Immature natural killer cell (primary cell): ENCODE results near the gene CD82. TPM values are rescaled to one million over a fixed set of nuclear protein-coding genes. Genes with fewer than 3 reads are reported as not detected.

Source experiments
- DNase-seq, 3 donors: peaks; one replicate each; pipeline ENCODE4 v3.0.0; 2022; ENCODE audit warnings: mixed read lengths in 1 of 3
- H3K27ac Mint-ChIP-seq, 6 donors: one replicate each; pipeline ENCODE4 v1.8.0; 2020; ENCODE audit warnings: mixed read lengths in 6 of 6, mild to moderate bottlenecking in 5 of 6, inconsistent platforms in 4 of 6, moderate library complexity in 3 of 6
- H3K27me3 Mint-ChIP-seq, 3 donors: one replicate each; pipeline ENCODE4 v1.8.0; 2020 to 2021; ENCODE audit warnings: low read depth in 3 of 3, mild to moderate bottlenecking in 3 of 3, mixed read lengths in 3 of 3, moderate library complexity in 3 of 3, inconsistent platforms in 1 of 3
- H3K36me3 Mint-ChIP-seq, 3 donors: one replicate each; pipeline ENCODE4 v1.8.0; 2020; ENCODE audit warnings: mixed read lengths in 3 of 3, inconsistent platforms in 2 of 3, mild to moderate bottlenecking in 2 of 3
- H3K4me1 Mint-ChIP-seq, 2 donors: one replicate each; pipeline ENCODE4 v1.8.0; 2020; ENCODE audit warnings: inconsistent platforms in 2 of 2, mild to moderate bottlenecking in 2 of 2, mixed read lengths in 2 of 2, moderate library complexity in 1 of 2
- H3K4me3 Mint-ChIP-seq, 5 donors: one replicate each; pipeline ENCODE4 v1.8.0; 2020; ENCODE audit warnings: mild to moderate bottlenecking in 5 of 5, mixed read lengths in 5 of 5, inconsistent platforms in 3 of 5, moderate library complexity in 3 of 5
- H3K9me3 Mint-ChIP-seq, 6 donors: one replicate each; pipeline ENCODE4 v1.8.0; 2020; ENCODE audit warnings: mild to moderate bottlenecking in 6 of 6, mixed read lengths in 6 of 6, inconsistent platforms in 4 of 6, moderate library complexity in 3 of 6
- polyA plus RNA-seq, 3 donors: library from polyadenylated mRNA; unstranded; fragments of 300-500 nt; fragmentation: Illumina TruSeq; gene quantifications; one replicate each; pipeline ENCODE4 v1.2.3, GENCODE V29; 2021

CD82 gene
- polyA plus RNA-seq, 3 donors from 2014 or later, result 9.7 to 15.7 (median 10.7) TPM

GRCh38 chr11:44570411-44571155 lies 5.1 kb downstream of the CD82 start:
- Mint-ChIP-seq H3K4me1 (peaks cover 53 to 80% of the 10 kb centered on the region in 2 donors), H3K27me3 (peaks cover 3 to 5% (median 3%) of the 10 kb centered on the region in 3 donors), H3K4me3 (no peak overlapping the region), H3K36me3 (no peaks in the 10 kb centered on the region), H3K27ac (peak overlapping the region in 5 of 6 donors; percentile 0 to 93 (median 80)), H3K9me3 (no peaks in the 10 kb centered on the region)
- no peak for DNase-seq

- no peak overlapping the region for H3K4me3 Mint-ChIP-seq
Observed at GRCh38 chr11:44571871-44572270, 6.4 kb downstream of the CD82 start.

GRCh38 chr11:44572436-44572835 lies 7.0 kb downstream of the CD82 start:
- peaks cover 38 to 68% of the 10 kb centered on the region in 2 donors for H3K4me1 Mint-ChIP-seq
- peaks cover 0 to 3% (median 1%) of the 10 kb centered on the region in 3 donors for H3K27me3 Mint-ChIP-seq
- peak overlapping the region in 2 of 6 donors; percentile 20 to 22 for H3K27ac Mint-ChIP-seq
- H3K9me3 Mint-ChIP-seq, result no peaks in the 10 kb centered on the region
- H3K4me3 Mint-ChIP-seq, result no peak overlapping the region
- H3K36me3 Mint-ChIP-seq, result no peaks in the 10 kb centered on the region
- DNase-seq, result no peak

More at GRCh38 chr11:44571871-44572270, 6.4 kb downstream of the CD82 start:
- Mint-ChIP-seq H3K27ac (peak overlapping the region in 1 of 6 donors; percentile 20), H3K36me3 (no peaks in the 10 kb centered on the region), H3K27me3 (peaks cover 0 to 3% (median 1%) of the 10 kb centered on the region in 3 donors), H3K9me3 (no peaks in the 10 kb centered on the region), H3K4me1 (peaks cover 43 to 74% of the 10 kb centered on the region in 2 donors)
- DNase-seq, result no peak

- peaks cover 33 to 64% of the 10 kb centered on the region in 2 donors for H3K4me1 Mint-ChIP-seq
- no peak overlapping the region for H3K4me3 Mint-ChIP-seq
- no peaks in the 10 kb centered on the region for H3K36me3 Mint-ChIP-seq
- peaks cover 0 to 4% (median 1%) of the 10 kb centered on the region in 3 donors for H3K27me3 Mint-ChIP-seq
- no peaks in the 10 kb centered on the region for H3K9me3 Mint-ChIP-seq
- DNase-seq, result no peak
- H3K27ac Mint-ChIP-seq, result no peak overlapping the region
Observed at GRCh38 chr11:44572884-44573283, 7.4 kb downstream of the CD82 start.

GRCh38 chr11:44573333-44573732 lies 7.9 kb downstream of the CD82 start:
- no peak for DNase-seq
- H3K36me3 Mint-ChIP-seq, result no peaks in the 10 kb centered on the region
- peaks cover 0 to 4% (median 1%) of the 10 kb centered on the region in 3 donors for H3K27me3 Mint-ChIP-seq
- H3K4me1 Mint-ChIP-seq, result peaks cover 29 to 60% of the 10 kb centered on the region in 2 donors
- H3K9me3 Mint-ChIP-seq, result no peaks in the 10 kb centered on the region
- no peak overlapping the region for H3K4me3 Mint-ChIP-seq
- H3K27ac Mint-ChIP-seq, result peak overlapping the region in 1 of 6 donors; percentile 52

GRCh38 chr11:44574610-44575287 lies 9.3 kb downstream of the CD82 start:
- peak in 1 of 3 donors; percentile 7 for DNase-seq
- no peaks in the 10 kb centered on the region for H3K9me3 Mint-ChIP-seq
- H3K27me3 Mint-ChIP-seq, result peaks cover 0 to 4% (median 1%) of the 10 kb centered on the region in 3 donors
- H3K27ac Mint-ChIP-seq, result peak overlapping the region; percentile 37 to 80 (median 51)
- peaks cover 17 to 48% of the 10 kb centered on the region in 2 donors for H3K4me1 Mint-ChIP-seq
- H3K4me3 Mint-ChIP-seq, result peak overlapping the region in 4 of 5 donors; percentile 18 to 46 (median 34)
- H3K36me3 Mint-ChIP-seq, result no peaks in the 10 kb centered on the region

GRCh38 chr11:44575288-44575672 lies 9.8 kb downstream of the CD82 start:
- H3K27ac Mint-ChIP-seq, result peak overlapping the region in 3 of 6 donors; percentile 45 to 66 (median 49)
- H3K36me3 Mint-ChIP-seq, result no peaks in the 10 kb centered on the region
- peaks cover 0 to 4% (median 1%) of the 10 kb centered on the region in 3 donors for H3K27me3 Mint-ChIP-seq
- no peak for DNase-seq
- H3K4me3 Mint-ChIP-seq, result peak overlapping the region in 2 of 5 donors; percentile 24 to 30
- no peaks in the 10 kb centered on the region for H3K9me3 Mint-ChIP-seq
- peaks cover 17 to 43% of the 10 kb centered on the region in 2 donors for H3K4me1 Mint-ChIP-seq

GRCh38 chr11:44575962-44576361 lies 10.5 kb downstream of the CD82 start:
- Mint-ChIP-seq H3K27me3 (peaks cover 0 to 4% (median 1%) of the 10 kb centered on the region in 3 donors), H3K36me3 (no peaks in the 10 kb centered on the region), H3K4me1 (peaks cover 17 to 40% of the 10 kb centered on the region in 2 donors), H3K9me3 (no peaks in the 10 kb centered on the region), H3K4me3 (no peak overlapping the region), H3K27ac (peak overlapping the region in 2 of 6 donors; percentile 20 to 29)
- DNase-seq, result no peak

GRCh38 chr11:44576656-44577055 lies 11.2 kb downstream of the CD82 start:
- peaks cover 17 to 40% of the 10 kb centered on the region in 2 donors for H3K4me1 Mint-ChIP-seq
- no peak overlapping the region for H3K4me3 Mint-ChIP-seq
- H3K9me3 Mint-ChIP-seq, result no peaks in the 10 kb centered on the region
- no peak for DNase-seq
- H3K36me3 Mint-ChIP-seq, result no peaks in the 10 kb centered on the region
- H3K27ac Mint-ChIP-seq, result no peak overlapping the region
- peaks cover 0 to 4% (median 1%) of the 10 kb centered on the region in 3 donors for H3K27me3 Mint-ChIP-seq

GRCh38 chr11:44577231-44577830 lies 11.9 kb downstream of the CD82 start:
- no peaks in the 10 kb centered on the region for H3K9me3 Mint-ChIP-seq
- no peaks in the 10 kb centered on the region for H3K36me3 Mint-ChIP-seq
- no peak for DNase-seq
- H3K27me3 Mint-ChIP-seq, result peaks cover 0 to 4% (median 1%) of the 10 kb centered on the region in 3 donors
- H3K4me3 Mint-ChIP-seq, result no peak overlapping the region
- peaks cover 17 to 39% of the 10 kb centered on the region in 2 donors for H3K4me1 Mint-ChIP-seq
- no peak overlapping the region for H3K27ac Mint-ChIP-seq

GRCh38 chr11:44578279-44578678 lies 12.8 kb downstream of the CD82 start:
- Mint-ChIP-seq H3K36me3 (no peaks in the 10 kb centered on the region), H3K9me3 (peaks cover 0 to 2% (median 0%) of the 10 kb centered on the region in 6 donors), H3K27ac (peak overlapping the region in 1 of 6 donors; percentile 33), H3K4me3 (no peak overlapping the region), H3K4me1 (peaks cover 17 to 29% of the 10 kb centered on the region in 2 donors), H3K27me3 (peaks cover 0 to 3% (median 0%) of the 10 kb centered on the region in 3 donors)
- no peak for DNase-seq

- H3K36me3 Mint-ChIP-seq, result no peaks in the 10 kb centered on the region
- peaks cover 0 to 3% (median 0%) of the 10 kb centered on the region in 3 donors for H3K27me3 Mint-ChIP-seq
- DNase-seq, result no peak
- H3K27ac Mint-ChIP-seq, result no peak overlapping the region
- H3K4me1 Mint-ChIP-seq, result peaks cover 8 to 19% of the 10 kb centered on the region in 2 donors
- H3K9me3 Mint-ChIP-seq, result peaks cover 0 to 2% (median 0%) of the 10 kb centered on the region in 6 donors
- no peak overlapping the region for H3K4me3 Mint-ChIP-seq
Observed at GRCh38 chr11:44579302-44579761, 13.9 kb downstream of the CD82 start.

- no peak overlapping the region for H3K4me3 Mint-ChIP-seq
- H3K27ac Mint-ChIP-seq, result no peak overlapping the region
- peaks cover 0 to 3% (median 0%) of the 10 kb centered on the region in 3 donors for H3K27me3 Mint-ChIP-seq
- no peaks in the 10 kb centered on the region for H3K36me3 Mint-ChIP-seq
- no peak for DNase-seq
- H3K4me1 Mint-ChIP-seq, result peaks cover 0 to 5% of the 10 kb centered on the region in 2 donors
- peaks cover 0 to 2% (median 0%) of the 10 kb centered on the region in 6 donors for H3K9me3 Mint-ChIP-seq
Observed at GRCh38 chr11:44580701-44581100, 15.2 kb downstream of the CD82 start.
